Activated T-helper 9 cell treated with anti-CD3 and anti-CD28 coated beads, Interleukin-2, amount 50 U/mL, for 16 hours (primary cell): Measurements from ENCODE around the gene PRIMA1.

Experiments
- DNase-seq: peaks from one replicate; pipeline ENCODE4 v3.0.0-alpha.2; 2020; ENCODE audit warnings: low read depth

The PRIMA1 gene

GRCh38 chr14:93753647-93754046 lies 34.6 kb downstream of the PRIMA1 start:
- no peak for DNase-seq

- no peak for DNase-seq
Observed at GRCh38 chr14:93752980-93753561, 35.2 kb downstream of the PRIMA1 start.

GRCh38 chr14:93751946-93752655 lies 36.2 kb downstream of the PRIMA1 start:
- no peak for DNase-seq

- no peak for DNase-seq
Observed at GRCh38 chr14:93749076-93749420, 39.2 kb downstream of the PRIMA1 start.

GRCh38 chr14:93748208-93749075 lies 39.8 kb downstream of the PRIMA1 start:
- no peak for DNase-seq

GRCh38 chr14:93747560-93747959 lies 40.7 kb downstream of the PRIMA1 start:
- no peak for DNase-seq

- no peak for DNase-seq
Observed at GRCh38 chr14:93747102-93747501, 41.2 kb downstream of the PRIMA1 start.

GRCh38 chr14:93745603-93746273 lies 42.5 kb downstream of the PRIMA1 start:
- DNase-seq = no peak

- no peak for DNase-seq
Observed at GRCh38 chr14:93744876-93745275, 43.4 kb downstream of the PRIMA1 start.

- no peak for DNase-seq
Observed at GRCh38 chr14:93744176-93744575, 44.1 kb downstream of the PRIMA1 start.

- no peak for DNase-seq
Observed at GRCh38 chr14:93743270-93744060, 44.8 kb downstream of the PRIMA1 start.

GRCh38 chr14:93742761-93743160 lies 45.5 kb downstream of the PRIMA1 start:
- DNase-seq = no peak

GRCh38 chr14:93741556-93742230 lies 46.6 kb downstream of the PRIMA1 start:
- DNase-seq = no peak

- DNase-seq = no peak
Observed at GRCh38 chr14:93737634-93738033, 50.7 kb downstream of the PRIMA1 start.

- DNase-seq = no peak
Observed at GRCh38 chr14:93736378-93737014, 51.8 kb downstream of the PRIMA1 start.

- DNase-seq = no peak
Observed at GRCh38 chr14:93735206-93735605, 53.1 kb downstream of the PRIMA1 start.

GRCh38 chr14:93734086-93734822 lies 54.0 kb downstream of the PRIMA1 start:
- no peak for DNase-seq

- no peak for DNase-seq
Observed at GRCh38 chr14:93733631-93734030, 54.7 kb downstream of the PRIMA1 start.

- no peak for DNase-seq
Observed at GRCh38 chr14:93733231-93733630, 55.1 kb downstream of the PRIMA1 start.

- no peak for DNase-seq
Observed at GRCh38 chr14:93732524-93732923, 55.8 kb downstream of the PRIMA1 start.
